Epithelial cell of prostate (primary cell): ENCODE measurements around the gene ATMIN.

Experiments used
- DNase-seq: peaks from one replicate; pipeline ENCODE4 v3.0.0-alpha.2; 2011; ENCODE audit warnings: low read depth, low spot score
- H3K27ac ChIP-seq: fragments of 450-650 bp; 2 replicates; pipeline ENCODE4 v1.5.1; 2017; ENCODE audit warnings: mild to moderate bottlenecking

The ATMIN gene

DNA sequence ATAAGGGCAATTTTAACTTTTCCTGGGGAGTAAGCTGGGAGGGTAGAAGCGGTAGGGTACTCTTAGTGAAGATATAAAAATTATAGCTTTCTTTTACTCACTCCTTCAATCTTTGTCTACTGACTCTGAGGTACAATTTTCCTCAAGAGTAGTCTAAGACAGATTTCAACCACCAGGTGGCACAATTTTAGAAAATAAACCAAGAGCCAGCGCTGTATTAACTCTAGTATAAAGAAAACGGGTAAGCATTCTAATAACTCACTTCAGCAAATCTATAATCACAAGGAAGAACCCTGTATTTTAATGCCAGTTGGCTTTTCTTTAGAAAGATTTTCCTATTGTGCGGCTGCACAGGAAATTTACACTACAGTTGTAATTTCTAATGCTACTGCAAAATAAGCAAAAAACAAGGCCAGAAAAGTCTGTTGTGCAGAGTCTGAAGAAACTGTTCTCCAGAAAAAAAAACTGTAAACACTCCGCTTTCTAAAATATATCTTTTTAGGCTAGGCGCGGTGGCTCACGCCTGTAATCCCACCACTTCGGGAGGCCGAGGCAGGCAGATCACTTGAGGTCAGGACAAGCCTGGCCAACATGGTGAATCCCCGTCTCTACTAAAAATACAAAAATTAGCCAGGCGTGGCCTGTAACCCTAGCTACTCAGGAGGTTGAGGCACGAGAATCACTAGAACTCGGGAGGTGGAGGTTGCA, 30.8 kb upstream of the ATMIN start:
- H3K27ac ChIP-seq = no peak overlapping the region
- DNase-seq = no peak

DNA sequence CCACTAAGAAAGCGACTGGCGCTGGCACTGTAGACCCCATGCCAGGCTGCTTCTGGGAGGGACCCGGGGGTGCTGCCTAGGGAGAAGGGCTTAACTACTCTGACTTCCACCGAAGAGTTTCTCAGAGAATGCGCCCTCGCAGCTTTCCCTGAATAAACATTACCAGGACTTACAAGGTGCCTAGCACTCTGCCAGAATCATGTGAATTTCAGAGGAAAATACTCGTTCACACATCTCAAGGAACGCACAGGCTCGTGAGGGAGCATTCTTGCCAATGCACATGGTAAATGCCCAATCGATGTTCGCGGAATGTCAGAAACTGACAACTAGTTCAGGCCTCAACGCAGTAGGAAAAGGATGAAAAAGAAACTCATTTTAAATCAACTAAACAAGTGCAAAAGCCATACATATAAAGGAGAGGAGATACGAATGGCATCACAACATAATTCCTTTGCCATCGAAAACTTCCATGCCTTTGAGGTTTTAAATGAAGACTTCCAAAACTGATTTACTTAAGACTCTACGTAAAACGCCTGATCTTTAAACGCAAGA, 30.0 kb upstream of the ATMIN start:
- peak overlapping the region; percentile 88 for H3K27ac ChIP-seq
- DNase-seq = no peak

DNA sequence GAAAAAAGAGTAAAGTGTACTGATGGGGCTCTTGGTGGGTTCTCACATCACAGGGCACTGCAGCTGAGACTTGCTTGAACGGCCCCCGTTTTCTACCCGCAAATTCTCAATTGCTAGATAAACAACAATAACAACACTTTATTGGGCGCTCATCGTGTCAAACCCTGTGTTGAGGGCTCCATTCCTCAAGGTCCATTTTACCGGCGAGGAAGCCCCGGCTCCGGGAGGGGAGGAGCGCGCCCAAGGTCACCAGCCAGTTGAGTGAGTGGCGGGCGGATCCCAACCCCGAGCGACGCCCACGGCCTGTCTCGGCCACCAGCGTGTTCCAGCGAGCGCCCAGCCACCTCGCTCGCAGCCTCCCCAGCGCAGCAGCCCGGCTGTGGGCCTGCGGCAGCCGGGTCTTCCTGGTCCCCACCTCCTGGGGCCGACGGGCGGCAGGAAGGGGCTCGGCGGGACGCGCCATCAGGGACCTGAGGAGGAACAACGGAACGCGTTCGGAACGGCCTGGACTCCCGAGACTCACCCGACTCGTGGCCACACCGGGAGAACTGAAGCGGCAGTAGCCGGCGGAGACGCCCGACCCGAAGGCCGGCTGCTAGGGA, 29.3 kb upstream of the ATMIN start:
- no peak for DNase-seq

DNA sequence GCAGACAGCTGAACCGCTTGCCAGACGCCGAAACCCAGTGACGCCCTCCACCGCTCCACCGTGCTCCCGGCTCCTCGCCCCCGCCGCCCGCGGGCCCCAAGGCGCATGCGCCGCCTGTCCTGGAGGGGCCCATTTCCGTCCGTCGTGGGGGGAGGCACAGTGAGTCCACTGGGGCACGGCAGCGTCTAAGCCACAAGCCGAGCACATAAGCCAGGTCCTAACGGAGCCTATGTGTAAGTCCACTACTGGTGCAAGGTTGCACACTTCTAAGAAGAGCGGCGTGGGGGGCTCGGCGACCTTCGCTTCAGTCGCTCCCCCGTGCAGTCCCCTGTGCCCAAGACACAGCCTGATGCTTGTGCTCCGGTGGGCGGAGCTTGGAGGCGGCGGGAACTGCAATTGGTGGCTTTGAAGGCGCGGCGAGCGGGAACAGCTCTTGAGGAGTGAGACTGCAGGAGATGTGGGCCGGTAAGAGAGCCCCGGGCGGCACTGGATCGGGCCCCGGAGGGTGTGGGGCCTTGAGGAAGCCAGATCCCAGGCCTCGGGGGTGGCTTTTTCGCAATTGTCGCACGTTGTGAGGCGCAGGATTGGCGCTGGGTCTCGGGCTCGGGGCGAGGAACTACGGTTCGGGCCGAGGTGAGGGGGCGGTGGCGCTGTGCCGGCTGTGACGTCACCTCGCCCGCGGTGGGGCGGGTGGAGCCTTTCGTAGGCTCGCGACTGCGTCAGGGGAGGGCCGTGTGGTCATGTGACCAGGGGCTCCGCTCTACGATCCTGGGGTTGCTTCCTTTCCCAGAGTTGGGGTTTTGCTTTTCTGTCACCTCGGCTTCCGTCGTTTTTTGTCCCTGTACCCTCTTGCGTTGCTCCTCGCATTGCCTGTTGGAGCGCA, 28.6 kb upstream of the ATMIN start, which contains the start of the genes CENPN and CMC2:
CENPN (plus strand) TSS at position 402 of the 883 bp plus-strand sequence. CDS start 4,726 bp downstream, outside the sequence.
CMC2 (minus strand) TSS at position 73 of the 883 bp plus-strand sequence. CDS start 9,491 bp downstream, outside the sequence.
- peak within 1 kb of the TSS; percentile 88 for H3K27ac ChIP-seq
- DNase-seq = peak; percentile 95

More for the DNA sequence above, 29.3 kb upstream of the ATMIN start:
- H3K27ac ChIP-seq = peak overlapping the region; percentile 88

DNA sequence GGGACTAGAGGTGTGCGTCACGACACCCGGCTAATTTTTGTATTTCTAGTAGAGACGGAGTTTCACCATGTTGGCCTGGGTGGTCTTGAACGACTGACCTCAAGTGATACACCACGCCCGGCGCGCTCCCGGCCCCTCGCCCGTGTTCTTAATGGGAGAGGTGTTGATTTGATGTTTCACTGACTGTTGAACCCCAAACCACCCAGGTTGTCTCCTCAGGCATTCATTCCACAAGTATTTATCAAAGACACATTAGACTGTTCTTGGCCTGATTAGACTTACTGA, 27.2 kb upstream of the ATMIN start:
- H3K27ac ChIP-seq = peak overlapping the region; percentile 88
- DNase-seq = no peak

DNA sequence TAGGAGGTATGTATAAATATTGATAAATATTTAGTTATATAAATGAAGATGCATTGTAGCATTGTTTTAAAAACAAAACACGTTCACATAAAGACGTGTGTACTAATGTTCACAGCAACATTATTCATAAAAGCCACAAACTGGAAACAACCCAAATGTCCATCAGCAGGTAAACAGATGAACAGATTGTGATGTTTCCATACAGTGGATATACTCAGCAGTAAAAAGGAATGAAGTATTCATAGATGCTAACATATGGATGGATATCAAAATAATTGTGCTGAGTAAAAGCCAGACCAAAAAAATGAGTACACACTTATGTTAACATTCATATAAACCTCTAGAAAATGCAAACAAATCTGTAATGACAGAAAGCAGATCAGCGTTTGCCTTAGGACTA, 22.7 kb upstream of the ATMIN start:
- H3K27ac ChIP-seq = no peak overlapping the region

DNA sequence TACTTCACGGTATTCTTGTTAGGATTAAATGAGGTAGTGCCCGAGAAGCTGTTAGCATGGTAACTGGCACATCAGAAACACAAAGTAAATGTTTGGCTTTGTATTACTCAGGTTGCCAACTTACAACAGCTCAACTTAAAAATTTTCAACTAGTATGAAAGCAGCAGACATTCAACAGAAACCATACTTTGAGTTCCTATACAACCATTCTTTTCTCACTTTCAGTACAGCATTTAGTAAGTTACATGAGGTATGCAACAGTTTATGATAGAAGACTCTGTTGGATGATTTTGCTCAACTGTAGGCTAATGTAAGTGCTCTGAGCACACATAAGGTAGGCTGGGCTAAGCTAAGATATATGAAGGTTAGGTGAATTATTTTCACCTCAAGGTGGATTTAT, 21.0 kb upstream of the ATMIN start:
- no peak overlapping the region for H3K27ac ChIP-seq
- no peak for DNase-seq

More for the DNA sequence above, 22.7 kb upstream of the ATMIN start:
- DNase-seq = no peak

DNA sequence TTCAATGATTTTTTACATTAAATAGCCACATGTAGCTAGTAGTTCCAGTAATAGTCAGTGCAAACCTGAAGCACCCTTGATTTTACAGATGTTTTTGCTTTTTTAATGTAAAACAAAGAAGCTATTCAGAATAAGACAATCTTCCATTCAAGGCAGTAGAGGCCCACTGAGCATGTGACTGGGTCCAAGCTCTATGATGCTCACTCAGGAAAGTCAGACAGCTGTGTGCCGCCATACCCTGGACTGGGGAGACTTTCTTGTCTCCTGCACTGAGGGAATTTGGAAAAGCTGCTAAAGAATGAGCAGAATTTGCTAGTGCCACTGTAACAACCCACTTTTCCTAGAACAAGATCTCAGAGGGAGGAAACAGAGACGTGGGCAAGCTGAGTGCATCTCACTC, 17.1 kb upstream of the ATMIN start:
- no peak overlapping the region for H3K27ac ChIP-seq
- no peak for DNase-seq

DNA sequence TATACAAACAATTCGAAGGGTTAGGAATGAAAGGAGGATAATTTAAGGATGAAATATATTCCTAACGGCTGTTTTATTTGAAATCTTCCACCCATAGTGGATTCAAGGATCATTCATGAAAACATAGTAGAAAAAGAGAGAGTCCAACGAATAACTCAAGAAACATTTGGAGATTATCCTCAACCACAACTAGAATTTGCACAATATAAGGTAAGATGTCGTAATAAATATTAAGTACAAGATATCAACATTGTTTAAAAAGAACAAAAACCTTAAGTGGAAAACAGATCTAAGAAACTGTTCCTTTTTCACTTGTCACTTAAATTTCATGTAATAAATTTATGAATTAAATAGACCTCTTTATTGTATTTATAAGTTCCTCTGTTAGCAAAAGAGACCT, 9.2 kb upstream of the ATMIN start:
- no peak overlapping the region for H3K27ac ChIP-seq
- DNase-seq = no peak

DNA sequence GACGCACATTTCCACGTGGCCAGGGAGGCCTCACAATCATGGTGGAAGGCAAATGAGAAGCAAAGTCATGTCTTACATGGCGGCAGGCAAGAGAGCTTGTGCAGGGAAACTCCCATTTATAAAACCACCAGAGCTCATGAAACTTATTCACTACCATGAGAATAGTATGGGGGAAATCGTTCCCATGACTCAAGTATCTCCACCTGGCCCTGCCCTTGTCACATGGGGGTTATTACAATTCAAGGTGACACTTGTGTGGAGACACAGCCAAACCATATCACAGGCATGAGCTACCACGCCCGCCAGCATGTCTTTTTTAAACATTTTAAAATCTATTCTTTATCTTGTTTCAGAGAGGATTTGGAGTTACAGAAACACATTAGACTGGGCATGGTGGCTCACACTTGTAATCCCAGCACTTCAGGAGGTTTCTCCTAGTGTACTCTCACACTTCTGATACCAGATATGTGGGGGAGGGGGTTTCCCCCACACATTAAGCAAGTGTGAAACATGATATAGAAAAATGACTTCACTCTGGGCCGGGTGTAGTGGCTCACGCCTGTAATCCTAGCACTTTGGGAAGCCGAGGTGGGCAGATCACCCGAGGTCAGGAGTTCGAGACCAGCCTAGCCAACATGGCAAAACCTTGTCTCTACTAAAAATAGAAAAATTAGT, 5.6 kb upstream of the ATMIN start:
- no peak for DNase-seq
- H3K27ac ChIP-seq = no peak overlapping the region

DNA sequence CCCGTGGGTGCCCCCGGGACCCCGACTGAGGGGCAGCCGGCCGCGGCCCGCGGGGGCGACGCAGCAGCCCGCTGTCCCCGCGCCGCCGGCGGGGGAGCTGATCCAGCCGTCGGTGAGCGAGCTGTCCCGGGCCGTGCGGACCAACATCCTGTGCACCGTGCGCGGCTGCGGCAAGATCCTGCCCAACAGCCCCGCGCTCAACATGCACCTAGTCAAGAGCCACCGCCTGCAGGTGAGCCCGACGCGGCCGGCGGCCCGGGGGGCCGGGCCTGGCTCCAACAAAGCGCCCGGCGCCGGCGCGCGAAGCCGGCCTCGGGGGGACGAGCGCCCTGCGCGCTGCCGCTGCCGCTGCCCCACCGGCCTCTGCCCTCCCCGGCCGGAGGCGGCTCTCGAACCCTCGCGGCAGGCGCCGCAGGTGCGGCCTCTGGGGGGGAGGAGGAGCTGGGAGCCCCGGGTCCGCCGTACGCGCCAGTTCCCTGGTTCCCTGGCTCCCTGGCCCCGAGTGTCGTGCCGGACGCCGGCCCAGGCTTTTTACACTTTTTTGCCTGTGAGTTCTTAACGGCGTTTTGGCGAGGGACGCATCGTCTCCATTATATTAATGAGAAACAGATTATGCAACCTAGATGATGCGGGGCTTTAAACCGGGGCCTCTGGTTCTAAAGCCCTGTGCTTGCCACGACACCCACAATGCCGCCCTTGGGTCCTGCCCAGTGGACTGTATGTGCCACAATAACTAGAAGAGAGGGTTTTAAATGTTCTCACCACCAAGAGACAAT, 521 bp downstream of the ATMIN start:
- no peak for DNase-seq
- peak overlapping the region; percentile 70 for H3K27ac ChIP-seq

DNA sequence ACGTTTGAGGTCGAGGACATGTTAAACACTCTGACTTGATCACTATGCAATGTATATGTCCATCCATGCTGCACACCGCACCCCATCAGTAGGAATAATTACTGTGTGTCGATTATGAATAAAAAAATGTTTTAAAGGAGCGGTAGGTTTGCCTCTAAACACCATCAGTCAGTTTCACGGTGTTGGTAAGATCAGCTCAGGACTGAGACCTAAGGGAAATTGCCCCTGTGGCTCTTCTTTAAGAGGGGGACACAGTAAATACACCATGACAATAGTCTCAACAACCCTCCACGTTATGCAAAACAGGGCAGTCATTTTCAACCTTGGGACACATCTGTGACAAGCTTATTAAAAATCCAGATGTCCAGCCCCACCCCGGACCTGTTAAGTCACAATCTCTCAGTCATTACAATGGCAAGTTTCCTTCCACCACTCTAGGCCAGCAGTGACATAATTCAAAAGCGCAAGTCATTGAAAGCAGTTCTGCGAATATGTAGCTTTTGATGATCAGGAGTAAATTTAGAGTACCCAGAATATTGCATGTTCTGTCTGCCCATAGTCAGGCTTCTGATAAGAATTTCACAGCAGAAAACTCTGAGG, 1.2 kb downstream of the ATMIN start:
- DNase-seq = peak; percentile 5
- peak overlapping the region; percentile 70 for H3K27ac ChIP-seq

DNA sequence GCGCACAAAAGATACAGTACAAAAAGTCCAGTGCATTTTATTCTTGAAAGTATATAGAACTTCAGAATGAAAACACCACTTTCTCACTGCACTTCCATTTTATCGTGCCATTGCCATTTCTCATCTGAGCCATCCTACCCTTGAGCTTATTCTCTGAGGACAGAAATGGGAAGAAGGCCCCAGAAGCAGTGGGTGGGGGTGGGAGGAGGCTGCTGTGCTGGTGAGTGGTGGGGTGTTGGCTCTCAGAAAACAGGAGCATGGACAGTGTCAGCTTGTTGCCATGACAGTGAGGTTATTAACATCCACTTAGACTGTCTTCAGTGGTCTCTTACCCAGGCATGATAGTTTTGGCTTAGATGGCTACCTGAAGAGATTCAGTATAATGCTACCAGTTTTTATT, 4.5 kb downstream of the ATMIN start:
- DNase-seq = no peak
- H3K27ac ChIP-seq = no peak overlapping the region

DNA sequence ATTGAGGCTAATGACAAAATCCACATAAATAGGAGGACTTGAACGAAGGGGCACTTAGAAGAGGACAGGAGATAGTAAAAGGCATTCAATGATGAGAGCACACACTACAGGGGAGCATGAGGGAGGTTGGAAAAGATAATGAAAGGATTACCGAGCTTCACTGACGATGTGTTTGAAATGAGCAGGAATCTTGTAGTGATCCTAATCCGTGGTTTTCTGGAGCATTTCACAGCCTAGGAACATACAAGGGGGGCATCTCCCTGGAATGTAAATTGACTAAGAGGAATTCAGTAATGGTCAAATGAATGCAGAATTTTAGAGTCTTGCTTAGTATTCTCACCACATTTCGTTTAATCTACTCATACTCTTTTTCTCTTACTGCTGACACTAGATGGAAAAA, 5.2 kb downstream of the ATMIN start:
- no peak for DNase-seq
- no peak overlapping the region for H3K27ac ChIP-seq

DNA sequence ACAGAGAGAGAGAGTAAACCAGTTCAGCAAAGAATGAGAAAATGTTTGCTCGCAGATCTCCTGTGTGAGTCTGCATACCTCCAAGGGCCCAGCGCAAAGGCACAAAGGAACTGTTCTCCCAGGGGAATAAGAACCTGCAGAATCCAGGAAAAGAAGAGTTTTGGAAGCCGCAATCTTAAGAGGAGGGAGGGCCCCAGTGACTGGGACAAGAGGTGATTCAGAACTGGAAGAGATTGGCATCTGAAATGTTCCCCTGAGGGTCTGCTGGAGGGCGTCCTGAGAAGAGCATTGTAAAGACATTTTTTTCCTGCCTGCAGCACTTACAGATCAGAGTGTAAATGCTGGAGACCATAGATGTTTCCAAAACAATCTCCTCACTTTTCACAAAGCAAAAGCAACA, 6.1 kb downstream of the ATMIN start:
- DNase-seq = no peak

DNA sequence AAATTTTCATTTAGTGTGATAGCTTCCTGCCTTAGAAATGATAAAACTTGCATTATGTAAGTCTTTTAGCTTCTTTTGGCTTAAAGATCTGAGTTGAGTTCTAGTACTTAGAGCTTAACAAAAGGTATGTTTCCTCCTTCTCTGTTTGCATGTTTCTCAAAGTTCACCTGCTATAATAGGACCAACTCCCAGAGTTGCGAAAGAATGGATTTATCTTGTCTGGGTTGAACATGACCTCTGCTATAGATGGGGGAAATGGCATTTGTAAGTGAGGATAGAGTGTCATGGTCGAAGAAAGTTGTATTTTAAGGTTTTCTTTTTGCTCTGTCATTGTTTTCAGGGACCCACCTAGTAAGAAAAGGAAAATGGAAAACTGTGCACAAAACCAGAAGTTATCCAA, 7.2 kb downstream of the ATMIN start:
- DNase-seq = no peak
- no peak overlapping the region for H3K27ac ChIP-seq

More for the DNA sequence above, 6.1 kb downstream of the ATMIN start:
- no peak overlapping the region for H3K27ac ChIP-seq

DNA sequence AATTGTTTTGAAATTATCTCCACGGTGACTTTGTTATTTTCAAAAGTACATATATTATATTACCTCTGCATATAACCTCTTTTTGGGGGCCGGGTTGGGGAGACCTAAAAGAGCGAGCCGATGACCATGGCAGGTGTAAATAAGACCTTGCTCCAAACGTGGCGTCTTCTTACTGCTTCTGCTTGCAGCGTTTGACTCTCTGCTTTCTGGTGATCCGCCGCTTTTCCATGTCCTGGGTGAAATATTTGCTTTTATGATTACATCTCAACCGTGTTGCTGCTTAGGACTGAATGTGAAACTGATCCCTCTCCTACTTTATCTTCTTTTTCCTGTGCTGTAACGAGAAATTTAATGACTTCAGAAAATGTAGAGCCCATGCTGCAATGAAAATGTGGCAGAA, 18.1 kb downstream of the ATMIN start:
- DNase-seq = no peak
- H3K27ac ChIP-seq = no peak overlapping the region

DNA sequence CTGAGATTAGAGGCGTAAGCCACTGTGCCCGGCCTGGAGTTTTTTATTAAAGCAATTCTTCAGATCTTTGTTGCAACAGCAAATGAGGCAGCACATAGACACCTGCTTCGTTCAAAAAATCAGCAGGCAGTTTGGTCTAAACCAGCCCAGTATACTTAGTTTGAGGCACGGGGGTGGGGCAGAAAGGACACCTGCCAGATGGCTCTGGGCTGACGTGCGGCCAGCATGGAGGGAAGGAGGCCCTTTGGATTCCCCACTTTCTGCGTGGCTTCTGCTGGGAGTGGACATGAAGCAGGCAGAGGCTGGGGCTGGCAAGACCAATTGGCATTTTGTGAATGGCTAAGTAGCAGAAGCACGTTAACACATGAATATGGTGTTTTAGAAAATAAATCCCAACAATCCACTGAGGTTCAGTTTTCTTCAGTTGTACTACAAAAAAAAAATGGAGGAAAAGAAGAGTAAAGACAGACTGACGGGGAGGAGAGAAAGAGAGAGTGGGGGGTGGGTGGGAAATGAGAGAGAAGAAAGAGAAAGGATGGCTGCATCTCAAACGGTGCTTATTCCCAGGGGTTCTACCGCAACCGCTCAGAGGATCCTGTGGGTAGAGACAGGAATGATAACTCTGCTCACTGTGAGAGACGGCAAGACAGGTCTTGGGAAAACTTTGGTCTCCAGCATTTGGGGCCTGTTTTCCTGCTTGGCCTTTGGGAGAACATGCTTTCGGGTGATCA, 25.1 kb downstream of the ATMIN start:
- DNase-seq = no peak
- no peak overlapping the region for H3K27ac ChIP-seq

DNA sequence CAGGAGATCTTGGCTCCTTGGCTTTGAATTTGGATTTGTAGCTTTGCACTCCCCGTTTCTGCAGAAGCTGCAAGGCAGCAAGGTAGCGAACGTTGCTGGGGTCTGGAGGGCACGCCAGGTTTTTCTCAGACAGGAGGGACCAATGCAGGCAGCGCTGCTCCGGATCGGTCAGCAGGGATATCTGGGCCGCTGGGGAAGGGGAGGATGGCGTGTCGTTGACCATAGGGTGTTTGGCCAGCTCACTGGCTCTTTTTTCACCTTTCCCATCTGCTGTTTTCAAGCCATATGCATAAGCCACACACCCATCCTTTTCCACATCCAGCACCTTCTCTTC, 25.6 kb downstream of the ATMIN start:
- DNase-seq = no peak

More for the DNA sequence above, 25.6 kb downstream of the ATMIN start:
- no peak overlapping the region for H3K27ac ChIP-seq
